A673 (cell line): ENCODE measurements around the gene MIPOL1. TPM values are rescaled to one million over a fixed set of nuclear protein-coding genes. Genes with fewer than 3 reads are reported as not detected.
A peak's percentile ranks its signal among the peaks of the same experiment; 100 is the strongest.

ENCODE experiments used
- BruUV-seq: library from RNA; stranded (reverse); fragments of 400-500 nt; replicated peaks from 2 replicates; lab custom pipeline; 2021; lab: Mats Ljungman, UMichigan
- CTCF ChIA-PET: fragments of 300-600 bp; sonication (Branson Sonifier 250); formaldehyde crosslinking; loops from one replicate; lab custom pipeline; 2022; ENCODE audit warnings: antibody characterized with exemption; lab: Charles Lee
- POLR2A ChIA-PET: fragments of 300-600 bp; sonication (Branson Sonifier 250); formaldehyde crosslinking; loops from one replicate; lab custom pipeline; 2022; ENCODE audit warnings: antibody characterized with exemption; ENCODE audit not compliant: low non-redundant PET; lab: Charles Lee
- DNase-seq: peaks from one replicate; pipeline ENCODE4 v3.0.0-alpha.2; 2015; ENCODE audit warnings: low spot score
- H3K27ac ChIP-seq: fragments of 200-600 bp; sonication (generic); 2 replicates; pipeline ENCODE4 v1.5.1; 2016; ENCODE audit warnings: mixed run types, low read depth, mild to moderate bottlenecking, mixed read lengths, antibody characterized with exemption, low read length; ENCODE audit not compliant: poor library complexity, severe bottlenecking
- H3K27me3 ChIP-seq: fragments of 200-600 bp; sonication (generic); replicated peaks from 2 replicates; pipeline ENCODE4 v1.6.1; 2017; ENCODE audit warnings: mixed run types, low read depth, mild to moderate bottlenecking, mixed read lengths, antibody characterized with exemption, low read length; ENCODE audit not compliant: insufficient read depth, poor library complexity
- H3K36me3 ChIP-seq: fragments of 200-600 bp; sonication (generic); 2 replicates; pipeline ENCODE4 v1.6.1; 2016; ENCODE audit warnings: mixed run types, mild to moderate bottlenecking, mixed read lengths, antibody characterized with exemption, low read length; ENCODE audit not compliant: insufficient read depth, poor library complexity, severe bottlenecking
- H3K4me1 ChIP-seq: fragments of 200-600 bp; sonication (generic); 2 replicates; pipeline ENCODE4 v1.6.1; 2017; ENCODE audit warnings: mixed run types, mild to moderate bottlenecking, mixed read lengths, antibody characterized with exemption, low read length; ENCODE audit not compliant: insufficient read depth, poor library complexity, severe bottlenecking
- H3K4me3 ChIP-seq: fragments of 200-600 bp; sonication (generic); 2 replicates; pipeline ENCODE4 v1.5.1; 2016; ENCODE audit warnings: low read depth, mixed run types, mild to moderate bottlenecking, mixed read lengths, low read length; ENCODE audit not compliant: poor library complexity, severe bottlenecking
- H3K9me3 ChIP-seq: fragments of 200-600 bp; sonication (generic); 2 replicates; pipeline ENCODE4 v1.6.1; 2016; ENCODE audit warnings: mixed run types, low read depth, mild to moderate bottlenecking, mixed read lengths, antibody characterized with exemption, low read length; ENCODE audit not compliant: poor library complexity, severe bottlenecking
- CTCF ChIP-seq: fragments of 300-800, 200-600 bp; sonication (generic); conservative IDR thresholded peaks from 2 replicates; pipeline ENCODE4 v1.5.1; 2017; ENCODE audit warnings: low read depth, mild to moderate bottlenecking, antibody characterized with exemption, low read length, moderate library complexity, mixed read lengths
- EZH2 ChIP-seq: fragments of 200-600 bp; sonication (generic); IDR thresholded peaks from 2 replicates; pipeline ENCODE4 v1.6.1; 2017; ENCODE audit warnings: borderline replicate concordance, low read depth, mild to moderate bottlenecking, mixed read lengths, antibody characterized with exemption, low read length; ENCODE audit not compliant: poor library complexity, severe bottlenecking
- intact Hi-C: fragments of 100-400 bp; cut with micrococcal nuclease; formaldehyde crosslinking; loops from one replicate; pipeline ENCODE4 v1.10.0; 2022; ENCODE audit not compliant: unreplicated experiment
- total RNA-seq: library from RNA; stranded (reverse); gene quantifications from 2 replicates; pipeline ENCODE4 v1.2.3, GENCODE V29; 2021

Gene MIPOL1
- total RNA-seq, 1 experiment from 2014 or later: 15.0 TPM

- Histone ChIP-seq H3K36me3 (no peaks in the 10 kb centered on the region), H3K9me3 (no peaks in the 10 kb centered on the region), H3K27me3 (peaks cover 19% of the 10 kb centered on the region), H3K27ac (no peak overlapping the region), H3K4me1 (peaks cover 17% of the 10 kb centered on the region), H3K4me3 (no peak overlapping the region)
- no TSS peak for BruUV-seq
- intact Hi-C loops: no loop called here
- ChIA-PET CTCF (no interaction called here), POLR2A (no interaction called here)
- no peak for DNase-seq
- TF ChIP-seq CTCF (no peak), EZH2 (no peak)
Observed at GRCh38 chr14:37262649-37263048, 64.9 kb downstream of the MIPOL1 start.

GRCh38 chr14:37263656-37264236 lies 66.0 kb downstream of the MIPOL1 start:
- Histone ChIP-seq H3K9me3 (no peaks in the 10 kb centered on the region), H3K36me3 (no peaks in the 10 kb centered on the region), H3K4me1 (peaks cover 17% of the 10 kb centered on the region), H3K27ac (no peak overlapping the region), H3K27me3 (peaks cover 19% of the 10 kb centered on the region), H3K4me3 (no peak overlapping the region)
- BruUV-seq: no TSS peak
- CTCF ChIA-PET: no interaction called here
- TF ChIP-seq EZH2 (no peak), CTCF (no peak)
- POLR2A ChIA-PET: interaction anchor here (0.7 kb wide), 1 partner anchor 8 kb away, joined by 3 read pairs; no protein-coding TSS in a partner anchor
- intact Hi-C loops: no loop called here
- DNase-seq: peak; percentile 53

GRCh38 chr14:37268788-37269187 lies 71.1 kb downstream of the MIPOL1 start:
- no TSS peak for BruUV-seq
- Histone ChIP-seq H3K4me1 (peaks cover 5% of the 10 kb centered on the region), H3K36me3 (no peaks in the 10 kb centered on the region), H3K9me3 (no peaks in the 10 kb centered on the region), H3K4me3 (no peak overlapping the region), H3K27ac (no peak overlapping the region), H3K27me3 (peaks cover 7% of the 10 kb centered on the region)
- ChIA-PET POLR2A (no interaction called here), CTCF (no interaction called here)
- DNase-seq: no peak
- intact Hi-C loops: no loop called here
- TF ChIP-seq EZH2 (no peak), CTCF (no peak)
